NCI-H345 (cell line): Measurements from ENCODE around the gene KHNYN.
"Not testable (repeated sequence)": the region's sequence is repeated elsewhere in the genome, so short reads cannot be mapped to it uniquely, and the experiment has no call there.

Experiments used
- DNase-seq: peaks from one replicate; lab custom pipeline; 2025; lab: John Stamatoyannopoulos, UW

Gene KHNYN

DNA sequence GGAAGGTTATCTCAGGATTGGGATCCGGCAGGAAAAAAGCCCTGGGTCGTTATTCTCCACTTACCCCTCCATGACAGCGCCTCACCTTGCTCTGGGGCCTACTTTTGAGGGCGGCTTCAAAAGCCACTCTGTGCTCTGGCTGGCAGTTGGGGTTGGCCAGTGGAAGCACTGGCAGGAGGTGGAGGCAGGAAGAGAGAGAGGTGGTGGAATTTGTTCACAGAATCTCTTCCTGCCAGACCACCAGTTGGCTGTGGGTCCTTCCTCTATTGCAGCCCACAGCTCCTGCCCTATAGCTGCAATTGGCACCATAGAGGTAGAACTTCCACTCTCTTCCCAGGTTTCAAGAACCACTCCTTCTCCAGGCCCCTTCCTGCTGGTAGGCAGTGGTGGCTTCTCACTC is 45.5 kb downstream of the KHNYN start:
- DNase-seq, result no peak

DNA sequence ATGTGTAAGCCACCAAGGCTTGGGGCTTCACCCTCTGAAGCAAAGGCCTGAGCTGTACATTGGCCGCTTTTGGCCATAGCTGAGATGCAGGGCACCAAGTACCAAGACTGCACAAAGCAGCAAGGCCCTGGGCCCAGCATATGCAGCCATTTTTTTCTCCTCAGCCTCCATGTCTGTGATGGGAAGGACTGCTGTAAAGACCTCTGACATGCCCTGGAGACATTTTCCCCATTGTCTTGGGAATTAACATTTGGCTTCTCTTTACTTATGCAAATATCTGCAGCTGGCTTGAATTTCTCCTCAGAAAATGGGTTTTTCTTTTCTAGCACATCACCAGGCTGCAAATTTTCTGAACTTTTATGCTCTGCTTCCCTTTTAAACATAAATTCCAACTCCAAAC is 50.2 kb downstream of the KHNYN start:
- not testable (repeated sequence) for DNase-seq

DNA sequence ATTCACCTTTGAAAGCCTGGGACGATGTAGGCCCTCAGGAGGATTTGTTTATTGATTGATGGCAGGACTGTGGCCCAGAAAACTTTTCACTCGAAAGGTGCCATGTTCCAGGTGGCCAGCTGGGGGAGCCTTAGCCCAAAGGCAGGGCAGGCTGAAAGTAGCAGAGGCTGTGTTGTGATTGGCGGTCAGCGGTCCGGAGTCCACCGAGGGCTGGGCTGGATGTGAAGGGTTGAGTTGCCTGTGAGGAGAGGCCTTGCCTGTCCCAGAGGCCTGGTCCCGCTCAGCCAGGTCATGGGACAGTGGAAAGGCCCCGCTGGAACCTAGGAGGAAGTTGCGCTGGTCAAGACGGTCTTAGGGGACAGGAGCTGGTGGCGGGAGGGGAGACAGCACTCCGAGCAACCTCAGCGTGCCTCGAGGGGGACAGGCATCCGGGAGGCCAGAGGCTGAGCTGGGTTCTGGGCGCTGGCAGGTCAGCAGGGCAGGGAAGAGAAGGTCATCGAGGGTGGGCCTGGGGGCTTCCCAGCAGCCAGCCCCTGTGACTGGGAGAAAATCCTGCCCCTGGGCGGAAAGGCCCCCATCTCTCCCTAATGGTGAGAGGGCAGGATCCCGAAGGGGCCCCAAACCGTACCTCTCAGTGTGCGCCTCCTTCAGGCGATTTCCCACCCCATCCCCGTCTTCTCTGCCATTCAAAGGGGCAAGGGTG is 52.0 kb downstream of the KHNYN start:
- DNase-seq, result peak; percentile 12

DNA sequence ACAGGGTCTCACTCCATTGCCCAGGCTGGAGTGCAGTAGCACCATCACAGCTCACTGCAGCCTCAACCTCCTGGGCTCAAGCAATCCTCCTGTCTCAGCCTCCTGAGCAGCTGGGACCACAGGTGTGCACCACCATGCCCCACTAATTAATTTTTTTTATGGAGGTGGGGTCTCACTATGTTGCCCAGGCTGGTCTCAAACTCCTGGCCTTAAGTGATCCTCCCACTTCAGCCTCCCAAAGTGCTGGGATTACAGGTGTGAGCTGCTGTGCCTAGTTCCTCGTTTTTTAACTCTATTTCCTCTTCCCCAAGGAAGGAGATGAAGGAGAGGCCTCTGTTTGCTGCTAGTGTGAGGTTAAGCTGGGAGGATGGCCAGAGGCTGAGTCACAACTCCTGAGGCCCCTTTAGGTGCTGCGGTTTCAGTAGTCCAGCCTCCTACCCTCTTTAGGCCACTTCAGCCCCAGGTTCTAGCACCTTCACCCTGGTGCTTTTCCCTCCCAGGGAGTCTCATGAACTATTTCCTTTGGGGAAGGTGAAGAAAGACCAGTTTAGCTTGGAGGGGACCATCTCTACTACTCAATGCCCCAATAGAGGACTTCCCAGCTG is 53.0 kb downstream of the KHNYN start:
- not testable (repeated sequence) for DNase-seq

DNA sequence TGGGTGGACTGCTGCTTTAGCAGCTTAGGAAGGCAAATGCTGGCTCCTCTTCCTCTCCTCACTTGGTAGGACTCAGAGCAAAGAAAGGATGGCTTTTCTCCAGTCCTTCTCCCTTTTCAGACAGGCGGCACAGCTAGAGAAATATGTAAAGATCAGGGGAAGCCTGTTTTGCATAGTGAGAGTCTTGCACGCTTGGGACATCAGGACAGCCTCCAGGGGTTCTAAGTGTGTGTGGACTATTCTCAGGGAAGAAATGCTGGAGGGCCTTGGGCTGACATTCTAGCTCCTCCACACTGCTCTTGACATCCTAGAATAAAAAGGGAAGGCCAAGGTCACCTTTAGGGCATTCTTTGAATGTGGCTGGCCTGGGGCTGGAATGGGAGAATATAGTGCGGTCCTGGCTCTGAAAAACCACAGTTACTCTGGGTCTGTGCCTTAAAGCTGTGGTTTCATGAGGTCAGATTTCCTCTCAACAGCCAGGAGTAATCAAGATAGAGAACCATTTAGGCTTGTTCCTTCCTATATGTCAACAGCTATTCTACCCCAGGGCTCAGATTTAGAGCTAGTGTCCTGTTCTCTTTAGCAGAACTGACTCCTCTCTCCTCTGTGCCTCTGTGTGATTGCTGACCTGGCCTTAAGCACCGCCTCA is 54.0 kb downstream of the KHNYN start:
- no peak for DNase-seq
